HCEC 1CT (cell line): ENCODE results near the gene PLS1.

Experiments used
- DNase-seq: peaks from one replicate; pipeline ENCODE4 v3.0.0-alpha.2; 2017

Gene PLS1

DNA sequence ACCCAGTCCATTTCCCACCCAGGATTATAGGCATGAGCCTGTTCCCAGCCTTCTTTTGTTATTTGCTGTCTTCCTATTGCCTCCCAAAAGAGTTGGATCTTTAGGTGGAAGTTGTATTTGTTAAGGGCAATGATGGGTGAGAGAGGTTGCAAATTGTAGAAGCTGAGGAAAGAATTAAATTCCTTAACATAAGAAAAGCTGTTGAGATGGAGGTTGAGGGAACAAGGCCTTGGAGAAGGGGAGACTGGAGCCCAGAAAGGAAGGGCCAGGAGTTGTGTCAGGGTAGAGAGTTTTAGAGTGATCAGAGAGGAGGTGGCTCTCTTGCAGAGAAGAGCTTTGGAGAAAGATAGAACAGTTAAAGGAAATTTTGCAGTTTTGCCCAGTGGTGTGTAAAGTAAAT lies 46.8 kb downstream of the PLS1 start:
- DNase-seq, result no peak

DNA sequence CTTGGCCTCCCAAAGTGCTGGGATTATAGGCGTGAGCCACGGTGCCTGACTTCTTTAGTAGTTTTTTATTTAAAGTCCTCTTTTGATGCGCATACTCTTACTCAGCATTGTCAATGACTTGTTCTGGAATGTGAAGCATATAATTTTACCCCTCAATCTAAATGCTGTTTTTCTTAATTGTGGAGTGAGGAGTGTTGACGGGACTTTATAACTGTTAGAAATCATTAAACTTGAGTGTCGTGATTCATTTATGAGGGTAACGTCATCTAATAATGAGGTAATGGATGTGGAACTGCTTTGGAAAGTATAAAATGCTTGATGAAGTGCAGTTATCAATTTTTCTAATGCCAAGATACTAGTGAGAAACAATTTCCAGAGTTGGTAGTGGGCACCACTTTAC lies 48.3 kb downstream of the PLS1 start:
- no peak for DNase-seq

DNA sequence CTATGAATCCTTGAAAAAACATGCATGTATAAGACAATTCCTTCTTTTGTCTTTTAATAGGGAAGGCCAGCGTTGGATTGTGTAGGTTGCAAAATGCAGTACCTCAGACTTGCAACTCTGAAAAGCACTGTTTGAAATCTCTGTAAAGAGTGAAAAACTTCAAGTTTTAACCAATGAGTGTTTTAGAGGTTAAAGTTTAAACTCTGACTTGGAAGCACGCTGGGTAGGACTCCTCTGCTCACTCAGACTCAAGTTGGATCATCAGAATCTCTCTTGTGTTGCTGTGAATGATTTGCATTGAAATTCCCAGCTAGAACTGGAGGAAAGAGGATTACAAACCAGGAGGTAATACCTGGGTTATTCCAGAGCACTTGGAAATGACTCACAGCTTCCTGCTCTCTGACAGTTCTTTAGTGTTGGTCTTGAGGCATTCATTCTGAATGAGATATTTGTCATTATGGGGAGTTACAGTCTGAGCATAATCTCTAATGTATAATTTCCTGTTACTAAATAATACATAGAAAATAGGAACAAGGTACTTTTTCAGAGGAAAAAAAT lies 49.1 kb downstream of the PLS1 start:
- peak; percentile 23 for DNase-seq

DNA sequence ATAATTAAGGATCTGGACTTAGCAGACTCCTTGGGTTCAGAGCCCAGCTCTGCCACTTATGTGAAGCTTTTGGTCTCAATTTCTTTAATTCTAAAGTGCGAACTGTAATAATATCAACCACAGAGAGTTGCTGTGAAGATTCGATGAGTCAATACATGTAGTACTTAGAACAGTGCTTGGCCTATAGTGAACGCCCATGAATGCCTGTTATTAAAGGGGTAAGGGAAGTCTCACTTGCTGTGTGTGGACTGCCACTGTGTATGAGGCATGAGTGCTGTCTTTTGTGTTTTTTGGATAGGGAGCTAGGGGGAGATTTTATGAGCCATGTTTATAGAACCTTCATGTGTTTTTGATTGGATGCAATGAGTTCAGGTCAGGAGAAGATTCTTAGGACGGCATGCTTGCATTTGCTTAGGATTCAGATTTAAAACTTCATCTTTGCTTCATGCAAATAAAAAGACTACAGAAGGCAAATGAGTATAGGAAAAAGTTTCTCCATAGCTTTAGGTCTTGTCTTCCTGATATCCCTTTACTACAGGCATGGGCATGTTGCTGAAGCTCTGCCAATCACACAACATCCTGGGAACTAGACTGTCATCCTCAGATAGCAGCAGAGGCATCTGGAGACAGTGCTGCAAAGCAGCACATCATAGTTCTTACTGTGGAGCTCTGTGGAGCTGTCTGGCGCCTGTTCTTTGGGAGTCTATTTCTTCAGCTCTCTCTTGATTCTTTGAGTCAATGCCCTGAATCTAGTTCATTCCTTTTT lies 50.0 kb downstream of the PLS1 start:
- DNase-seq, result no peak

DNA sequence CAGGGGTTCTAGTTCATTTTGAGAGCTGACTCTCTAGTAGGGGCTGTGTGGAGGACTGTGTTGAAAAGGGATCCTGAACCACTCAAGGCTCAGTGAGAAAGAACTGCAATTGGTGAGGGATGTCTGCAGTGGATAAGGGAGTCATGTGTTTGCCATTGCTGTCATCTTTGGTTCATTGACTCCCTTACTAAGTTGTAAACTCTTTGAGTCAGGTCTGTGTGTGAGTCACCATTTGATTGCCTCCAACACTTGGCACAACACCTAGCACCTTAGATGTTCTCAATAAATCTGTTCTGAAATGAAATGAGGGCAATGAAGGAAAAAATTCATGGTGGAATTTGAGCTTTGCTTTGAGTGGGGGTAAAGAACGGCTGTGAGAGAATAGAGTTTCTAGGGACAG lies 51.7 kb downstream of the PLS1 start:
- no peak for DNase-seq

DNA sequence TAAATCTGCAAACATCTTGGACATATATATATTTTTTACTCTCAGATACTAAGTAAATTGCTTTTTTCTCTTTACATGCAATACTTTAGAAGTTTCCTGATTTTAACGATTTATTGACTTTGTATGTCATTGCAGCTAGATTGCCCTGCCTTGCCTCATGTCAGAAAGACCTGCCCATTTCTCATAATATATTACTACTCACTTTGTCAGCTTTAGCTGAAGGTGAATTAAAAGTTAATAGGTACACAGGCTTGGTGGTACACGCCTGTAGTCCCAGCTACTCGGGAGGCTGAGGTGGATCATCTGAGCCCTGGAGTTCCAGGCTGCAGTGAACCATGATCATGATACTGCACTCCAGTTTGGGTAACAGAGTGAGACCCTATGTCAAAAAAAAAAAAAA lies 52.8 kb downstream of the PLS1 start:
- DNase-seq, result no peak

DNA sequence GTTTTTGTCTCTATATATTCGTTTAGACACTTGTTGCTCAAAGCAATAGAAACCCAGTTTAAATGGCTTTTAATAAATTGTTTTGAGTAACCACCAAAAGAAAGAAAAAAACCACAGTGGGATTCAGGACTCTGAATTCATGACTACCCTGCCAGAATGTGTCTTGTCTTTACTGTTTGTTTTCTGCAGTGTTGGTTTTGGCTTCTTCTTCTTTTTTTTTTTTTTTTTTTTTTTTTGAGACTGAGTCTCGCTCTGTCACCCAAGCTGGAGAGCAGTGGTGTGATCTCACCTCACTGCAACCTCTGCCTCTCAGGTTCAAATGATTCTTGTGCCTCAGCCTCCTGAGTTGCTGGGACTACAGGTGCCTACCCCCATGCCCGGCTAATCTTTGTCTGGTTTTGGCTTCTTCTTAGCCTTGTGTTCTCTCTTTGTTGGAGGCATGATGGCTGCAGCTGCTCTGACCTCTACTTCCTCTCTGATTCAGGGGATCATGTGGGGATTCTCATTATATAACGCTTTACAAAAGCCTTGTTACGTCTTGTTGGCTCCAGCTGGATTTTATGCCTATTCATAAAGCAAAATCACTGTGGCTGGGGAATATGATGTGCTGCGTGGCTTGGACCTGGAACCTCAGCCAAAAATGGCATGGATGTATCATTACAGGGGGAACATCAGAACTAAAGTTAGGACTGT lies 54.0 kb downstream of the PLS1 start:
- DNase-seq, result no peak

DNA sequence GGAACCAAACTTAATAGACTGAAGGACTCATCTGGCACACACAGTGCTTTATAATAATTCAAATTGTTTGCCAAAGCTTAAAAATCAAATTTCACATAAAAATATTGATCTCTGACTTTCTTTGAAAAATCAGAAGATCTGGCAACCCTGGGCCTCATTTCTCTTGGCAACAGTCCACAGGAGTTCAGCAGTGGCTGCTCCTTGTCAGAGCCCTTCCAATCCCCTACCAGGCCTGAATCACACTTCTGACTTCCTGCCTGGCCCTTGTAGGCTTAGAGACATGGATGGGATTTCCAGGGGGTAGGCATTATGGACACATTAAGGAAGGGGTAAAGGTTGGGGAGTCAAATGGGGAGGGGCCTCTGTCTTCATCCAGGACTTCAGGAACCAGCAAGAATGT lies 55.5 kb downstream of the PLS1 start:
- no peak for DNase-seq

DNA sequence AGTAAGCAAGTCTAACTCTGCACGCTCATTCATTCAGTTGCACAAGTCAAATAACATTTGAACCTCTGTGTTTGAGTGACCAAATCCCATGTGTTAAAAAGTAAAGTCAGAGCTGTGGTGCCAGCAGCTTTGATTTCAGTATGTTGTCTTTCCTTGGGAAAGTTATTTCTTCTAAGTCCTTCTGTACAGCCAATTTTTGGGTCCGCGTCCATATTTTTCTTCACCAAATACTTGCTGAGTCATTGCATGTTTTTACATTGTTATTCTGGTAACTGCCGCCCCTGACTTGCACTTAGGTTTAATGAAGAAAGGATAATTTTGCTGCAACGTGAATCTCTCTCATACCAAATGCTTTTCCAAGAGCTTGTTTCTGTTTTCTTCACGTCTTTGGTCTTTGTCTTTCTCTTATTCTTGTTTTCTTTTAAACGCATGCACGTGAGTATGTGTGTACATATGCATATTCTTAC lies 56.7 kb downstream of the PLS1 start:
- no peak for DNase-seq

DNA sequence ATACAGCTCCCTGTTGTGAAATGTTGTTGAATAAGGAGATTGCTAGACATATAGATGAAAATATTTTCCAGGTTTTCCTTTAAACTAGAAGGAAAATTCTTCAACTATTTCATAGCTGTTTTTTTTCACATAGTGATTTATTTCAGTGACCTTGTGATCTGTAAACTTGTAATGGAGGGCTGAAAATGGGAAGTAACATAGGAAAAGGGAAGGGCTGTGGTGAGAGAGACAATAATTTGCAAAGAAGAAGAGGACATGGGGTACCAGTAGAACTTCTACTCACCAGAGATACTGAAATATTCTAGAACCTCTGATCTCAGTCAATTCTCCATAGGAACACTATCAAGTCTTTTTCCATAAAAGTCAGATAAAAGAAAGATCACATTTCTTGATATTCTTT lies 60.4 kb downstream of the PLS1 start:
- DNase-seq, result no peak

DNA sequence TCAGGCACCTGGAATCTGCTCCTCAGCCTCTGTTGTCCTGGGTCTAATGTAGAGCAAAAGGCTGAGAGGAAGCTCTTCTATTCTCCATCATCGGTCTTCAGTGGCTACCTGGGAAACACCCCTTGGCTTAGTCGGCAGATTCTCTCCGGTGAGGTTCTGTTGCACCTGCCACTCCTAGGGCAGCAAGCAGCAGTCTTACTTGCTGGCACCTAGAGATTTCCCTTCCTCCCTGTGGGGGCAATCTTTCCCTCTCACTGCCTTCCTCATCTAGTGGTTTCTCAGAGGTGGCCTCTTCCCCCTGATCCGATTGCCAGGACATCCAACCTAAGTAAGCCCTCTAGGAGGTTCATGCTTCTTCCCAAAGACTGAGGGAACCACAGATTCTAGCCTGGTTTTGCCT lies 60.8 kb downstream of the PLS1 start:
- no peak for DNase-seq

DNA sequence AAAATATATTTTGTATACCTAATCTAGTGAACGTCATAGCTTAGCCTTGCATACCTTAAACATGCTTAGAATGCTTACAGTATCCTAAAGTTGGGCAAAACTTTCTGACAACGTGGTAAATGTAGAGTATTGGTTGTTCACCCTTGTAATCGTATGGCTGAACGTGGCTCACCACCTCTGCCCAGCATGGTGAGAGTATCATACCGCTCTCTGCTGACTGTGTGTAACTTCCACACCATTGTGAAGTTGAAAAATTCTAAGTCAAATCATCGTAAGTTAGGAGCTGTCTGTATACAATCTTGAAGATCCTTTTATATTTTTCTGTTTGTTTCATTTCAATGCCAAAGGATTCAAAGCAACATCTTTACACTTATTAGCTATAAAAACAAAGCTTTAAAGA lies 64.2 kb downstream of the PLS1 start:
- DNase-seq, result no peak

DNA sequence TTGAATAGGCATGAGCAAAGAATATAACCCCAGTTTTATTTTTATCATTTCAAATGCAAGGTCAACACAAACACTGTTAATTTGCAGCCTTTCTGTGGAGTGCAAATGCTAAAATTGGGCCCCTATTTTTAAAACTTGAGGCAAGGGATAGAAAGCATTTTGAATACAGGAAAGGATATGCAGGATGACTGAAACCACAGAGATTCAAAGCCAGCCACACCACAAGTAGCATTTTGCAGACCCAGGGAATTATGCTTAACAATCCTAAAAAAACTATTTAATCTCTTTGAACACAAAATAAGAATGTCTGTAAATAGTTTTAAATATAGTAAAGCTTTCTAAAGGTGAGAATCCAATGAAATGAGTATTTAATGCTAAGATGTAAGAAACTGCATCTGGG lies 64.7 kb downstream of the PLS1 start:
- DNase-seq, result no peak

DNA sequence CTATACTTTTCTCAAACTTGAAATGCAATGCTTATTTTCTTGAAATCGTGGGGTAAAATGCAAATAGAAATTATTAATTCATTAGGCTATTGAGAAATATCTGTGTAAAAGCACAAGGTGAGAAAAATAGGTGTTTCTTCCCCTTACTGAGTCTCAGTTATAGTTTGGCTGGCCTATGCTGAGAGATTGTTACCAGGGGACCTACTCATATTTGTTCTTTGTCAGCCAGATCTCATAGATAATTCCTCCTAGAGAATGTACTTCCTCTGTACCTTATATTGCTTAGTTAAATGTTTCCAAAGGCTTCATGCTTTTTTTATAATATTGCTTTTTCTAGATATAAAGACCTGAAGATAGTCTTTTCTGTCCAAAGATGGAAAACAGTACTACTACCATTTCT lies 67.7 kb downstream of the PLS1 start:
- DNase-seq, result no peak

DNA sequence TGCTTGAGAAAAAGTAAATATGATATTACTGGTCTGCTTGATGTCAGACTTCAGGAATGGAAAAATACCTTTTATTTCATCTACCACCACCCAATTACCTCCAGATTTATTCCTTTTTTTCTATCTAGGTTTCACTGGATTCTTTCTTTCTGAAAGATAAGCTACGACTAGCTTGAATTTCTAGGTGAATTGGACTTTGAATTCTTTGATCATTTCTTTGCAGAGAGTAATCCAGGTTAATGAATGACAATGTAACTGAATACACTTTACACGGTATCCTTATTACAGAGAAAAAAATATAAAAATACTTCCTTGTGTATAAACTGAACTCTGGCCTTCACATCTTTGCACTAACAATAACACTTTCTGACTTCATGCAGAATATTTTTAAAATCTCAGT lies 68.1 kb downstream of the PLS1 start:
- no peak for DNase-seq

DNA sequence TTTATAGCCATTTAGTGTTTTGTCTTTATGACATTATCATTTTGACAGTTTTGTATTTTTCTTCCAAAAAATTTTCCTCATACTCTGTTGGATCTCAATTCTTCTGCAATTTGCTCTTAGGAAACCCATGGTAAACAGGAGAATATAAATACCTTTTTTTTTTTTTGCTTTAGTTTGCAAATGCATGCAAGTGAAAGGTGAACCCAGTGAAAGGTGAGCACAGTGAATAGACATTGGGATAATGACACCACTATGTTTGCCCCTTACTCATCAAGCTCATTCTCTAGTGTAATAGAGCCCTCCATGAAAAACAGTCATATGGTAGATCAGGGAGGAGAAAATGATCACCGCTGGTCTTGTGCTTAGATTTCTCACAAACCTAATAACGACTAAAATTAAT lies 68.6 kb downstream of the PLS1 start:
- DNase-seq, result no peak

DNA sequence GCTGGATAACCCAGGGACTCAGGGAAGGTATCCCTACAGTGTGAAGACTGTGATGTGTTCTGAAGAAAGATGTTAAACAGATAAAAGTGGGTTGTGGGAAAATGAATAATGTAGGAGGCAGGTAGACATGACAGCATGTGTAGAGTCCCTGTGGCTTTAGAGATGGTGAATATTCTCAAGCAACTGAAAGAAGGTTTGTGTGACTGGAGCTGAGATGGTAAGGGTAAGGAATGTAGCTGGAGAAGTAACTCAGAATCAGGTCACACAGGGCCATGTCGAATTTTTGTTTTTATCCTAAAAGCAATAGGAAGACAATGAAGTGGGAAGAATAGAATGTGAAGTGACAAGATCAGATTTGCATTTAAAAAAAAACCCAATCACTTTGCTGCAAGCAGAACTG lies 73.9 kb downstream of the PLS1 start:
- no peak for DNase-seq

DNA sequence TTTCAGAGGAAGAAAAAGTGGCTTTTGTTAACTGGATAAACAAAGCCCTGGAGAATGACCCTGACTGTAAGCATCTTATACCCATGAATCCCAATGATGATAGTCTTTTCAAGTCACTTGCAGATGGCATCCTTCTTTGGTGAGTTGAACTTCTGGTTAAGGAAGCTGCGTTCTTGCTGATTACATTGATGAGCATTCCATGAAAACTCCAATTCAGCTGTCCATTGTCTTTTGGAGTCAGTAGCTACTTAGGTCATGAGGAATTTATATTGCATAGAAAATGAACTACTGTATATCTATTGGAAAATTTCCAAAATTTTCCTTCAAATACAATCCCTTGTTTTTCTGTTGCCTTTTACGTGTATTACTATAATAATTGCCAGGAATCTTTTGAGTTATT lies 80.0 kb downstream of the PLS1 start:
- DNase-seq, result no peak

DNA sequence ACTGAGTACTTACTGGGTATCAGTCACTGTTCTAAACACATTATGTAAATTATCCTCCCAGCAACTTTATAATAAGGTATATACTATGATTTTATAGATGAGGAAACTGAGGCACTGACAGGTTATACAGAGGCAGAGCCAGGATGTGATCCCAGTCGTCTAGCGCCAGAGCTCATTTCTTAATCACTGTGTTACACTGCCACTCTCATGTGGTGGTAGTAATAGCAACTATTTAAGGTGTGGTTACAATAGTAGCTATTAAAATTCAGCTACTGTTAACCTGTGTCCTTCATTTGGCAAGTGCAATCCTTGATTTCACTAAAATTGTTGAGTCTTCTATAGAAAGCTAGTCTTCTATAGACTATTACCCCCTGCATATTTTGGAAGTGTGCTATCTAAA lies 84.5 kb downstream of the PLS1 start:
- DNase-seq, result no peak

DNA sequence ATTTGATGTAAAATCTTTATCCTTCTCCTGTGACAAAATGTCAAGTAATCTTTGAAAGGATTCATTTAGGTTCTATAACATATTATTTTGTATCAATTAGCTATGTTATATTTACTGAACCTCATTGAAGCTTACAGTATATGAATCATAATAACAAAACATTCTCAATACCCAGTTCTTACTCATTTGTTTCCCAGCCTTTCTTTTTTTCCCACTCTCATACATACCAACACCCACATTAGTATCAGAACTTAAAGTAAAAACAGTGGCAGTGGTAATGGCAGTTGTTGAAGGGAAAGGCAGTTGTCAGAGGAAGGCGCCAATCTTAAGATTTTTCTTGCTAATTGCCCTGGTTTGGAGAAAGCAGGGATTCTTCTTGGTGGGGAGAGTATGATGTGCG lies 94.4 kb downstream of the PLS1 start:
- no peak for DNase-seq

DNA sequence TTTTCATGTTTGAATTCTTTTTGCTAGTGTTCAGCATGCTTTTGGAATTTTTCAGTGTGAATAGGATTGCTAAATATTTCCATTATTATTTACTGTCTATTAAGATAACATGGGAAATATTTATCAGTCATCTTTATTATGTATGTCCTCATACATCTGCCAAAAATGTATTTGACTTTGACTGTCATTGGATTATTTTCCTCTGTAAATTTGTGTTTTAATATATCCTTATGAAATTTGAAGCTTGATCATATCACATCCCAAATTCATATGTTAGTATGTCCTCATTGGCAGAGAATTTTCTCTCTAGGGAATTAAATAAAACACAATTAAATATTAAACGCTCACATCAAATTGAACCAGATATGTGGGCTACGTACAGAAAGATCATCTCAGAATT lies 95.3 kb downstream of the PLS1 start:
- DNase-seq, result no peak

DNA sequence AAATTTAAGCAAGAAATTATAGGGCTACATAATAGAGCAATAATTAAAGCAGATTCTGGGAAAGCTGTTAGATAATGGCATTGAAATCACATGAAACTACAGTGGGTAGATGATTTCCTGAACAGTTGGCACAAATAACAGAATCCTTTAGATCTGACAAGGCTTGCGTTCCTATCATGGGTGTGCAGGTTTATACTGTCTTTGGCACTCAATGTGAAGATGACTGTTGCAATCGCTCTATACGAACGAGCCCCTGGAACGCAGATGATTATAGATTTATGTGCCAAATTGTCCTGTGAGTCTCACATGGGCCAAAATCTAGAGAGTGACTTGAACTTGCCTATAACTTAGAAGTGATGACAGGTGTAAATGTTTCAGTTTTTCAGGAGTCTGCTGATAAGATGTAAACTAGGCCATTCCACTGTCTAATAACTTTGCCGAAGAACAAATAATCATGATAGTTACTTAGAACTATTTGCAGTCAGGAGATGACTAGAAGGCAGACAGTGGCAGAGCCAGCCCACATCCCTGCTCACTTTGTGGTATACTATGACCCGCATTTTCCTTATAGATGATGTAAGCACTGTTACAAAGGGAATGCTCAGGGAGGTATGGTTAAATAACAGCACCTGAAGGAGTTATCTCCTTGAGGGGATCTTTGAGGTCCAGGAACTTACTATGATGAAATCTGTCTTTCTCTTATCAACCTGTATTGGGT lies 97.1 kb downstream of the PLS1 start:
- DNase-seq, result no peak

DNA sequence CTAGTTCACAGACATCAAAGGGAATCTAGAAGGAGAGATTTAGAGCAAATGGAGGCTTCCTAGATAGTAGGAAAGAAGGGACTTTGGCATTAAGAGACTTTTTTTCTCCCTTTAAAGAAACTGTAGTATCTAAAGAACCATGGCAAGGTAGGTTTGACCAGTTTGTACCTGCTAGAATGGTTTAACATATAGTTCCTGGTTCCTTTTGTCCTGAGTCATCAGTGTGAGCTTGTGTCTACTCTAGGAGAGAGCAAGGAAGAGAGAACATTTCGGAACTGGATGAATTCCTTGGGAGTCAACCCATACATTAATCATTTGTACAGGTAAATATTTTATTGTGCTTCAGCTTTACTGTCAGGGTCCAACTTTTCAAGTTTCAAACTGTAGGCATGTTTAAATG lies 98.0 kb downstream of the PLS1 start:
- DNase-seq, result no peak

DNA sequence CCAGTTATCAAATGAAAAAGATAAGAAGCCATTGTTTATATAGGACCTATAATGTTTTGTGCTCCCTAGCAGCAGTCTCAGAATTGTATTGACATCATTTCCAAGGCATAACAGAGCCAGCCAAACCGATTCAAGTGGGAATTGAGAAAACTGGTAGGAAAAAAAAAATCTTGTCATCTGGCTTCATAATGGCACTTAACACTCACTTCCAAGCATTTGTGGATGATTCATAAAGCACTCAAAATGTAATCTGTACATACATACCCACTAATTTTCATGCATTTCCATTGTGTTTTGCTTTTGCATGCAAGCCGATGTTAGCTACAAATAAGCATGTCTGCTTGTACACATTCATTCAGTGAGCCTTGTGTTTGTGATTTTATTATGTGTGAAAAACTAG lies 109.0 kb downstream of the PLS1 start:
- DNase-seq, result no peak
